HepG2 (cell line): Measurements from ENCODE around the gene RPS19BP1. TPM values are rescaled to one million over a fixed set of nuclear protein-coding genes. Genes with fewer than 3 reads are reported as not detected.
A peak's percentile ranks its signal among the peaks of the same experiment; 100 is the strongest.

Experiments
- GATA4 ChIP-seq: sonication (generic); IDR thresholded peaks from 2 replicates; pipeline ENCODE4 v1.6.1; 2016; ENCODE audit warnings: antibody characterized with exemption, low read depth, borderline replicate concordance
- IKZF4 ChIP-seq: sonication (generic); formaldehyde crosslinking; IDR thresholded peaks from 2 replicates; pipeline ENCODE4 v1.5.1; 2020; ENCODE audit warnings: borderline replicate concordance, mild to moderate bottlenecking, low read depth, missing genetic modification reagents; ENCODE audit errors: not compliant biosample characterization
- KAT2B ChIP-seq: fragments of 150-350 bp; IDR thresholded peaks from 2 replicates; pipeline ENCODE4 v1.6.1; 2014; ENCODE audit warnings: low read depth, low read length, borderline replicate concordance
- KDM5B ChIP-seq: sonication (generic); formaldehyde crosslinking; IDR thresholded peaks from 2 replicates; pipeline ENCODE4 v1.4.0; 2020; ENCODE audit warnings: missing genetic modification reagents, mild to moderate bottlenecking, borderline replicate concordance
- NFYB ChIP-seq: sonication (generic); formaldehyde crosslinking; IDR thresholded peaks from 2 replicates; pipeline ENCODE4 v1.4.0; 2020; ENCODE audit warnings: missing genetic modification reagents
- RCOR2 ChIP-seq: IDR thresholded peaks from 2 replicates; pipeline ENCODE4 v1.6.1; 2016; ENCODE audit warnings: missing biosample characterization, missing genetic modification reagents
- SIN3B ChIP-seq: fragments of 150-350 bp; IDR thresholded peaks from 2 replicates; pipeline ENCODE4 v1.6.1; 2014; ENCODE audit warnings: low read length
- ZMYM3 ChIP-seq: sonication (generic); formaldehyde crosslinking; IDR thresholded peaks from 2 replicates; pipeline ENCODE4 v1.5.1; 2020; ENCODE audit warnings: mild to moderate bottlenecking, missing genetic modification reagents
- ZNF207 ChIP-seq: fragments of 450-650 bp; IDR thresholded peaks from 2 replicates; pipeline ENCODE4 v1.6.1; 2016; ENCODE audit warnings: antibody characterized with exemption, borderline replicate concordance
- ZNF589 ChIP-seq: sonication (generic); formaldehyde crosslinking; conservative IDR thresholded peaks from 2 replicates; pipeline ENCODE4 v1.8.0; 2022; ENCODE audit warnings: mild to moderate bottlenecking, moderate library complexity, missing genetic modification reagents
- ZNF790 ChIP-seq: sonication (generic); formaldehyde crosslinking; IDR thresholded peaks from 2 replicates; pipeline ENCODE4 v1.8.0; 2022; ENCODE audit warnings: missing genetic modification reagents, mild to moderate bottlenecking, borderline replicate concordance
- polyA plus RNA-seq, 8 experiments: library from polyadenylated mRNA; depleted of rRNA in 3 of 8; stranded (reverse) in 7 of 8; unstranded in 1 of 8; fragments of >200 nt; fragmentation: Illumina TruSeq in 4 of 8; extraction: Trizol in 4 of 8; gene quantifications; 2 replicates each; pipeline versions ENCODE4 v1.2.1 to v1.2.3, GENCODE V29; 2011 to 2016; ENCODE audit warnings: low read depth in 4 of 8, missing spikeins in 1 of 8, mixed read lengths in 1 of 8; ENCODE audit not compliant: insufficient read depth in 1 of 8
- total RNA-seq, 5 experiments: library from RNA; depleted of rRNA; stranded (reverse); fragments of >200 nt; fragmentation: Illumina TruSeq; extraction: Trizol; gene quantifications; 2 replicates each; pipeline ENCODE4 v1.2.3, GENCODE V29; 2016; ENCODE audit warnings: low read depth in 1 of 5
- TF ChIP-seq, protein P1 (sequence below): sonication (generic); formaldehyde crosslinking; IDR thresholded peaks from 2 replicates; pipeline ENCODE4 v1.5.0; 2020; ENCODE audit warnings: missing genetic modification reagents
- TF ChIP-seq, protein P2 (sequence below): sonication (generic); formaldehyde crosslinking; IDR thresholded peaks from 2 replicates; pipeline ENCODE4 v1.4.0; 2020; ENCODE audit warnings: mild to moderate bottlenecking, low read depth, missing genetic modification reagents
- TF ChIP-seq, protein P3 (sequence below): sonication (generic); formaldehyde crosslinking; IDR thresholded peaks from 2 replicates; pipeline ENCODE4 v1.9.0; 2021; ENCODE audit warnings: missing genetic modification reagents, borderline replicate concordance
- TF ChIP-seq, protein P4 (sequence below): sonication (generic); formaldehyde crosslinking; IDR thresholded peaks from 2 replicates; pipeline ENCODE4 v1.5.0; 2020; ENCODE audit warnings: mild to moderate bottlenecking, missing genetic modification reagents
- TF ChIP-seq, protein P5 (sequence below): sonication (generic); formaldehyde crosslinking; IDR thresholded peaks from 2 replicates; pipeline ENCODE4 v1.5.1; 2020; ENCODE audit warnings: mild to moderate bottlenecking, missing genetic modification reagents, moderate library complexity

The RPS19BP1 gene
- total and polyA plus RNA-seq, 2 of the 13 experiments (the other 11 are each of a cell fraction or from before 2014, with no cell fraction given): 44.3 to 81.3 TPM

DNA sequence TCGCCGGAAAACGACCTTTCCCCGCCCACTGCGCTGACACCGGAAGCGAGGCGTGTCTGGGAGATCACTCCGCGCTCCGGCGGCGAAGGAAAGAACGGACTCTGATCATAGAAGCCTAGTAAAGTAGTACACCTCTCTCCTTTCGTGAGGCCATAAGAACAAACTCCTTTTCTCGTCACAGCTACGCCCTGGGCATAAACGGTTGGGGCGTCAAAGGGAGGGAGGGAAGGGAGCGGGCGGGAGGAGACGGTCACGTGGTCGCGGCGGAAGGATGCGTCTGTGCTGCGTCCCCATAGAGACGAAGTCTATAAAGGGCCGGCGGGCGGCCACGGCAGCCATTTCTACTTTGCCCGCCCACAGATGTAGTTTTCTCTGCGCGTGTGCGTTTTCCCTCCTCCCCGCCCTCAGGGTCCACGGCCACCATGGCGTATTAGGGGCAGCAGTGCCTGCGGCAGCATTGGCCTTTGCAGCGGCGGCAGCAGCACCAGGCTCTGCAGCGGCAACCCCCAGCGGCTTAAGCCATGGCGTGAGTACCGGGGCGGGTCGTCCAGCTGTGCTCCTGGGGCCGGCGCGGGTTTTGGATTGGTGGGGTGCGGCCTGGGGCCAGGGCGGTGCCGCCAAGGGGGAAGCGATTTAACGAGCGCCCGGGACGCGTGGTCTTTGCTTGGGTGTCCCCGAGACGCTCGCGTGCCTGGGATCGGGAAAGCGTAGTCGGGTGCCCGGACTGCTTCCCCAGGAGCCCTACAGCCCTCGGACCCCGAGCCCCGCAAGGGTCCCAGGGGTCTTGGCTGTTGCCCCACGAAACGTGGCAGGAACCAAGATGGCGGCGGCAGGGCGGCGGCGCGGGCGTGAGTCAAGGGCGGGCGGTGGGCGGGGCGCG lies 12.1 kb downstream of the RPS19BP1 start, which contains the start of gene ATF4 (continued):
- TF ChIP-seq, protein P1, sequence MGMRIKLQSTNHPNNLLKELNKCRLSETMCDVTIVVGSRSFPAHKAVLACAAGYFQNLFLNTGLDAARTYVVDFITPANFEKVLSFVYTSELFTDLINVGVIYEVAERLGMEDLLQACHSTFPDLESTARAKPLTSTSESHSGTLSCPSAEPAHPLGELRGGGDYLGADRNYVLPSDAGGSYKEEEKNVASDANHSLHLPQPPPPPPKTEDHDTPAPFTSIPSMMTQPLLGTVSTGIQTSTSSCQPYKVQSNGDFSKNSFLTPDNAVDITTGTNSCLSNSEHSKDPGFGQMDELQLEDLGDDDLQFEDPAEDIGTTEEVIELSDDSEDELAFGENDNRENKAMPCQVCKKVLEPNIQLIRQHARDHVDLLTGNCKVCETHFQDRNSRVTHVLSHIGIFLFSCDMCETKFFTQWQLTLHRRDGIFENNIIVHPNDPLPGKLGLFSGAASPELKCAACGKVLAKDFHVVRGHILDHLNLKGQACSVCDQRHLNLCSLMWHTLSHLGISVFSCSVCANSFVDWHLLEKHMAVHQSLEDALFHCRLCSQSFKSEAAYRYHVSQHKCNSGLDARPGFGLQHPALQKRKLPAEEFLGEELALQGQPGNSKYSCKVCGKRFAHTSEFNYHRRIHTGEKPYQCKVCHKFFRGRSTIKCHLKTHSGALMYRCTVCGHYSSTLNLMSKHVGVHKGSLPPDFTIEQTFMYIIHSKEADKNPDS: peak; percentile 45; the same call in 1 of the 2 replicates
- TF ChIP-seq KDM5B (peak; percentile 66), RCOR2 (no peak), IKZF4 (CRISPR knock-in tag) (no peak), KAT2B (no peak), GATA4 (peak; percentile 72), ZNF589 (peak; percentile 93), ZMYM3 (CRISPR knock-in tag) (no peak), NFYB (CRISPR knock-in tag) (no peak), SIN3B (peak; percentile 41; the same call in 1 of the 2 replicates), ZNF207 (no peak), ZNF790 (CRISPR knock-in tag) (peak; percentile 78; the same call in 1 of the 2 replicates)
- TF ChIP-seq, protein P2, sequence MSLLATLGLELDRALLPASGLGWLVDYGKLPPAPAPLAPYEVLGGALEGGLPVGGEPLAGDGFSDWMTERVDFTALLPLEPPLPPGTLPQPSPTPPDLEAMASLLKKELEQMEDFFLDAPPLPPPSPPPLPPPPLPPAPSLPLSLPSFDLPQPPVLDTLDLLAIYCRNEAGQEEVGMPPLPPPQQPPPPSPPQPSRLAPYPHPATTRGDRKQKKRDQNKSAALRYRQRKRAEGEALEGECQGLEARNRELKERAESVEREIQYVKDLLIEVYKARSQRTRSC: no peak; the same call in 1 of the 2 replicates
- TF ChIP-seq, protein P3, sequence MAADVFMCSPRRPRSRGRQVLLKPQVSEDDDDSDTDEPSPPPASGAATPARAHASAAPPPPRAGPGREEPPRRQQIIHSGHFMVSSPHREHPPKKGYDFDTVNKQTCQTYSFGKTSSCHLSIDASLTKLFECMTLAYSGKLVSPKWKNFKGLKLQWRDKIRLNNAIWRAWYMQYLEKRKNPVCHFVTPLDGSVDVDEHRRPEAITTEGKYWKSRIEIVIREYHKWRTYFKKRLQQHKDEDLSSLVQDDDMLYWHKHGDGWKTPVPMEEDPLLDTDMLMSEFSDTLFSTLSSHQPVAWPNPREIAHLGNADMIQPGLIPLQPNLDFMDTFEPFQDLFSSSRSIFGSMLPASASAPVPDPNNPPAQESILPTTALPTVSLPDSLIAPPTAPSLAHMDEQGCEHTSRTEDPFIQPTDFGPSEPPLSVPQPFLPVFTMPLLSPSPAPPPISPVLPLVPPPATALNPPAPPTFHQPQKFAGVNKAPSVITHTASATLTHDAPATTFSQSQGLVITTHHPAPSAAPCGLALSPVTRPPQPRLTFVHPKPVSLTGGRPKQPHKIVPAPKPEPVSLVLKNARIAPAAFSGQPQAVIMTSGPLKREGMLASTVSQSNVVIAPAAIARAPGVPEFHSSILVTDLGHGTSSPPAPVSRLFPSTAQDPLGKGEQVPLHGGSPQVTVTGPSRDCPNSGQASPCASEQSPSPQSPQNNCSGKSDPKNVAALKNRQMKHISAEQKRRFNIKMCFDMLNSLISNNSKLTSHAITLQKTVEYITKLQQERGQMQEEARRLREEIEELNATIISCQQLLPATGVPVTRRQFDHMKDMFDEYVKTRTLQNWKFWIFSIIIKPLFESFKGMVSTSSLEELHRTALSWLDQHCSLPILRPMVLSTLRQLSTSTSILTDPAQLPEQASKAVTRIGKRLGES (CRISPR knock-in tag): 0 out of 2 replicates have a peak, but pooled peaks have one; percentile 62
- TF ChIP-seq, protein P4, sequence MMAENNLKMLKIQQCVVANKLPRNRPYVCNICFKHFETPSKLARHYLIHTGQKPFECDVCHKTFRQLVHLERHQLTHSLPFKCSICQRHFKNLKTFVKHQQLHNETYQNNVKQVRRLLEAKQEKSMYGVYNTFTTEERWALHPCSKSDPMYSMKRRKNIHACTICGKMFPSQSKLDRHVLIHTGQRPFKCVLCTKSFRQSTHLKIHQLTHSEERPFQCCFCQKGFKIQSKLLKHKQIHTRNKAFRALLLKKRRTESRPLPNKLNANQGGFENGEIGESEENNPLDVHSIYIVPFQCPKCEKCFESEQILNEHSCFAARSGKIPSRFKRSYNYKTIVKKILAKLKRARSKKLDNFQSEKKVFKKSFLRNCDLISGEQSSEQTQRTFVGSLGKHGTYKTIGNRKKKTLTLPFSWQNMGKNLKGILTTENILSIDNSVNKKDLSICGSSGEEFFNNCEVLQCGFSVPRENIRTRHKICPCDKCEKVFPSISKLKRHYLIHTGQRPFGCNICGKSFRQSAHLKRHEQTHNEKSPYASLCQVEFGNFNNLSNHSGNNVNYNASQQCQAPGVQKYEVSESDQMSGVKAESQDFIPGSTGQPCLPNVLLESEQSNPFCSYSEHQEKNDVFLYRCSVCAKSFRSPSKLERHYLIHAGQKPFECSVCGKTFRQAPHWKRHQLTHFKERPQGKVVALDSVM: no peak; the same call in 1 of the 2 replicates
- TF ChIP-seq, protein P5, sequence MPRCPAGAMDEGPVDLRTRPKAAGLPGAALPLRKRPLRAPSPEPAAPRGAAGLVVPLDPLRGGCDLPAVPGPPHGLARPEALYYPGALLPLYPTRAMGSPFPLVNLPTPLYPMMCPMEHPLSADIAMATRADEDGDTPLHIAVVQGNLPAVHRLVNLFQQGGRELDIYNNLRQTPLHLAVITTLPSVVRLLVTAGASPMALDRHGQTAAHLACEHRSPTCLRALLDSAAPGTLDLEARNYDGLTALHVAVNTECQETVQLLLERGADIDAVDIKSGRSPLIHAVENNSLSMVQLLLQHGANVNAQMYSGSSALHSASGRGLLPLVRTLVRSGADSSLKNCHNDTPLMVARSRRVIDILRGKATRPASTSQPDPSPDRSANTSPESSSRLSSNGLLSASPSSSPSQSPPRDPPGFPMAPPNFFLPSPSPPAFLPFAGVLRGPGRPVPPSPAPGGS: peak; percentile 76
